Measurements from ENCODE around the gene TVP23B. TPM values are rescaled to one million over a fixed set of nuclear protein-coding genes. Genes with fewer than 3 reads are reported as not detected.
"Not testable (repeated sequence)": the region's sequence is repeated elsewhere in the genome, so short reads cannot be mapped to it uniquely, and the experiment has no call there.

TVP23B gene
- total RNA-seq, 1 experiment from 2014 or later: 30.9 TPM

- DNase-seq (ENCODE audit: low spot score): not testable (repeated sequence)
Observed at GRCh38 chr17:18791402-18791801, 10.4 kb downstream of the TVP23B start.

- DNase-seq (ENCODE audit: low spot score): not testable (repeated sequence)
Observed at GRCh38 chr17:18794841-18795240, 13.9 kb downstream of the TVP23B start.

- DNase-seq (ENCODE audit: low spot score): not testable (repeated sequence)
Observed at GRCh38 chr17:18796887-18797286, 15.9 kb downstream of the TVP23B start.

GRCh38 chr17:18803458-18804245 is 22.7 kb downstream of the TVP23B start:
- not testable (repeated sequence) for DNase-seq (ENCODE audit: low spot score)

- not testable (repeated sequence) for DNase-seq (ENCODE audit: low spot score)
Observed at GRCh38 chr17:18815924-18816323, 34.9 kb downstream of the TVP23B start.

- DNase-seq (ENCODE audit: low spot score): peak; percentile 58
Observed at GRCh38 chr17:18816489-18817371, 35.7 kb downstream of the TVP23B start.

- DNase-seq (ENCODE audit: low spot score): not testable (repeated sequence)
Observed at GRCh38 chr17:18821430-18821829, 40.4 kb downstream of the TVP23B start.

GRCh38 chr17:18827613-18828012 is 46.6 kb downstream of the TVP23B start:
- DNase-seq (ENCODE audit: low spot score): not testable (repeated sequence)

GRCh38 chr17:18848501-18848900 is 67.5 kb downstream of the TVP23B start:
- DNase-seq (ENCODE audit: low spot score): no peak

GRCh38 chr17:18850679-18851078 is 69.7 kb downstream of the TVP23B start:
- no peak for DNase-seq (ENCODE audit: low spot score)

GRCh38 chr17:18851201-18851600 is 70.2 kb downstream of the TVP23B start:
- DNase-seq (ENCODE audit: low spot score): peak; percentile 33

GRCh38 chr17:18854956-18855355 is 74.0 kb downstream of the TVP23B start:
- no peak for DNase-seq (ENCODE audit: low spot score)

- peak; percentile 82 for DNase-seq (ENCODE audit: low spot score)
Observed at GRCh38 chr17:18855831-18856569, 75.0 kb downstream of the TVP23B start.

Other genes starting within 250 kb of the TVP23B start
- gene TBC1D28, start 136.8 kb upstream of the TVP23B start, total RNA-seq (2014; rRNA removed; shearing (Covaris generic)): not detected in 2 replicates
- 1.2 and 2.1 TPM in 2 replicates for gene FOXO3B, start 98.9 kb upstream of the TVP23B start, total RNA-seq (2014; rRNA removed; shearing (Covaris generic))
- gene FBXW10, start 37.1 kb upstream of the TVP23B start, total RNA-seq (2014; rRNA removed; shearing (Covaris generic)): 0.05 TPM in 1 of 2 replicates, not detected in the other
- 22.3 and 28.4 TPM in 2 replicates for gene PRPSAP2, start 76.9 kb downstream of the TVP23B start, total RNA-seq (2014; rRNA removed; shearing (Covaris generic))
- not detected in 2 replicates for gene SLC5A10, start 171.0 kb downstream of the TVP23B start, total RNA-seq (2014; rRNA removed; shearing (Covaris generic))
- 38.9 and 44.6 TPM in 2 replicates for gene FAM83G, start 223.6 kb downstream of the TVP23B start, total RNA-seq (2014; rRNA removed; shearing (Covaris generic))

All from HT-29 (cell line).